Prostate gland (tissue), 2 donors: Measurements from ENCODE around the gene C12orf75.

Experiments used
- CTCF ChIP-seq, 4 experiments: fragments of 200-600 bp in 2 of 4; fragments of 450-650 bp in 2 of 4; sonication (generic) in 2 of 4; IDR thresholded peaks; 1 replicate in 3 of 4; 2 replicates in 1 of 4; pipeline ENCODE4 v1.5.1; 2016 to 2019; ENCODE audit warnings: antibody characterized with exemption in 4 of 4, mild to moderate bottlenecking in 2 of 4, moderate library complexity in 2 of 4
- POLR2A ChIP-seq: fragments of 450-650 bp; IDR thresholded peaks from one replicate; pipeline ENCODE4 v1.6.1; 2016; ENCODE audit warnings: antibody characterized with exemption, mild to moderate bottlenecking
- POLR2AphosphoS5 ChIP-seq: sonication (generic); formaldehyde crosslinking; IDR thresholded peaks from one replicate; pipeline ENCODE4 v1.6.1; 2017; ENCODE audit warnings: antibody characterized with exemption

GRCh38 chr12:105382771-105383622, 52.5 kb downstream of the C12orf75 start:
- peak; percentile 69 to 85 (median 76) for TF ChIP-seq CTCF (IDR thresholded peaks at IDR 0.05)
- peak; percentile 57 for TF ChIP-seq POLR2AphosphoS5
- TF ChIP-seq POLR2A: no peak
